Posterior vena cava (tissue), 2 donors: ENCODE results near the gene FCER2. TPM values are rescaled to one million over a fixed set of nuclear protein-coding genes. Genes with fewer than 3 reads are reported as not detected.

Experiments used
- DNase-seq: peaks from one replicate; pipeline ENCODE4 v3.0.0-alpha.2; 2020; ENCODE audit warnings: low spot score
- intact Hi-C, 2 donors: fragments of 100-400 bp; cut with DNase I; formaldehyde crosslinking; loops; one replicate each; pipeline versions ENCODE4 v1.14.1 to v1.14.2; 2022 to 2023
- total RNA-seq, 2 donors: library from RNA; stranded (reverse); fragmentation: NEBNext Ultra II Directional; extraction: Animal tissue kit (Norgen Biotek cat#: 25700); gene quantifications; one replicate each; pipeline ENCODE4 v1.2.1, GENCODE V29; 2021
- donor health status: DM: yes; HTN: yes; CAD: no.
- donor health status: DM: yes; HTN: yes; CAD: no.

The FCER2 gene
- total RNA-seq, 2 donors from 2014 or later = 0.23 to 0.71 TPM

DNA sequence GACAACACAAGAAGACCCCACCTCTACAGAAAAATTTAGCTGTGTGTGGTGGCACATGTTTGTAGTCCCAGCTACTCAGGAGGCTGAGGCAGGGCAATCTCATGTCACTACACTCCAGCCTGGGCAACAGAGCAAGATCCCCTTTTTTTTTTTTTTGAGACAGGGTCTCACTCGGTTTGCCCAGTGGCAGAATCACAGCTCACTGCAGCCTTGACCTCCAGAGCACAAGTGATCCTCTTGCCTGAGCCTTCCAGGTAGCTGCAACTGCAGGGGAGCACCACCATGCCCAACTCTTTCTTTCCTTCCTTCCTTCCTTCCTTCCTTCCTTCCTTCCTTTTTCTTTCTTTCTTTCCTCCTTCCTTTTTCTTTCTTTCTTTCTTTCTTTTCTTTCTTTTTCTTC is 34.2 kb upstream of the FCER2 start:
- intact Hi-C loops = no loop called here
- DNase-seq = peak; percentile 12

DNA sequence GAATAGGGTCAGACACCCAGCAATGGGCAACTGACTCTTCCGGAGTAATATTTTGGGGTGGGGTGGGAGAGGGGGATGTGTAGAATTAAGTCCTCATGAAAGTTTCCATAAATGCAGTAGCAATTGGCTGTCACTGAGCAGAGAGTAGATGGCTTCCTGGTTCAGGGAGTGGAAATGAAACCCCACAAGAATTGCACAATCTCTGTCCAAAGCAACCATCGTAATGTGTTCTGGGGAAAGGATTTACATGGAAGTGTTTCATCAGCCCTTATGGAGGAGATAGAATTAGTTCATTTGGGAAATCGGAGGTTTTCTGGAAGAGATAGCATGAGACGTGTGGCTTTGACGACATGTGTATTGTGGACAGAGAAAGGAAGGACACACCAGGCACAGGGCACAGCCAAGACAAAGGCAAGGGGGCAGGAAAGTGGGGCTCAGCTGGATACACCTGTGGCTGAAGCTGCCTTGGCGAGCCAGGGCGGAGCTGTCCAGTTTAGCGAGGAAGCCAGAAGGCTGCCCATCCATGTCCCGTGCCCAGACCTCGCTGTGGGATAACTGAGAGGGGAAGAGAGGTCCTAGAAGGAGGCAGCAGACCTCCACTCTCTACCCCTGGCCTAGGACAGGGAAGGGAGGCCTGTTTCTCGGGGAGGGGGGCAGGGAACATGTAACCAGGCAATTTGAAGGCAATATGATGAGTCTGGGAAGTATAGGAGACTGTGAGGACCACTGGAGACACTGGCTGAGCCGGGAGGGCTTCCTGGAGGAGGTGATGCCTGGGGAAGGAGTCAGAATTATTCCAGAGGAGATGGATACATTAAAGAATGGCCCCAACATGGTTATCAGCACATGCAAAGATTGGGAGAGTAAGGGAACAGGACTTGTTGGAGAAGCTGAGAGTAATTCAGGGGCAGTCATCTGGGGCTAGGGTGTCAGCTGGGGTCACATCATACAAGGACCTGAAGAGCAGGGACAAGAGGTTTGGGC is 32.6 kb upstream of the FCER2 start:
- peak; percentile 31 for DNase-seq
- intact Hi-C loops = no loop called here

DNA sequence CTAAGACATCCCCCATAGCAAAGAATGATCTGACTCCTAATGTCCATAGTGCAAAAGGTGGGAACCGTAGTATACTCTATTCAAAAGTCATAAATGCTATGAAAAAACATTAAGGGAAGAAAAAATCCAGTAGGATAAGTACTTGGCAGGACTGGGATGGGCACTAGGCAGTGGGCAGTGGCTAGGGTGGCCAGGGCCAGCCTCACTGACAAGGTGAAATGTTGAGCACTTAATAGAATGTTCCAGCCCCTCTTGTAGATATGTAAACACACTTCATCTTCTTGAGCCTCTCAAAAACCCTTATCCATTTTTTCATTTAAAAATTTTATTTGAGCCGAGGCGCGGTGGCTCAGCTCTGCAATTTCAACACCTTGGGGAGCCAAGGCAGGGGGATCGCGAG is 31.4 kb upstream of the FCER2 start:
- intact Hi-C loops = no loop called here
- no peak for DNase-seq

DNA sequence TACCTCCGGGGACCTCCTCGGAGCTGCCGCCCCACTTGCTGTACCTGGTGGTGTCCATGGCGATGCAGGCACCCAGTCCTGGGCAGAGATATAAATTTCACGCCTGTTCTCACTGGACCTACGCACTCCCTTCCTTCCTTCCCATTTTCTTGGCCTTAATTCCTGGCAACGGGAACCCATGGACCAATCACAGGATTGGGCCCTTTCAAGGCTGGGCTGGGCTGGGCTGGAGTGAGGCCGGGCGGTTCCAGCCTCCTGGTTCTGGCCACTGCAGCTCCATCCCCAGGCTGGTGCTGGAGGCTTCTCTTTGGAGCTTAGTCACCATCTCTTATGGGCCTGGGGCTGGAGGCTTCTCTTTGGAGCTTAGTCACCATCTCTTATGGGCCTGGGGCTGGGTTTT is 30.1 kb upstream of the FCER2 start, which contains the start of gene CLEC4G:
CLEC4G (minus strand) TSS at position 66 of the 400 bp plus-strand sequence; CDS start at position 58, 8 bp downstream.
- DNase-seq = no peak
- intact Hi-C loops = no loop called here

DNA sequence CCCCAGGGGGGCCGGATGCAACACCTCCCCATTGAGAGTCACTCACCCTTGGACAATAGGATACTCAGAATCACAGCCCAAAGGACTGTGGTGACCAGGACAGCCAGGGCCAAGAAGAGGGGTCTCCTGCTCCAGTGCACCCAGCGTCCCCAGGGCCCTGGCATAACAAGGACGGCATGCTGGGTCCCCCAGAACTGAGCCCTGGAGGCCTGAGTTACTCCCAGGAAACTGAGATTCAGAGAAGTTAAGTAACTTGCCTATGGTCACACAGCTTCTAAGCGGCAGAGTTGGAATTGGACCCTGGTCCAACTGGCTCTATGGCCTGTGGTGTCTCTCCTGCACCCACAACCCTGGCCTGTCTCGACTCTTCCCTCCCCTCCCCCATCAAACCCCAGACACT is 29.7 kb upstream of the FCER2 start:
- intact Hi-C loops = no loop called here

DNA sequence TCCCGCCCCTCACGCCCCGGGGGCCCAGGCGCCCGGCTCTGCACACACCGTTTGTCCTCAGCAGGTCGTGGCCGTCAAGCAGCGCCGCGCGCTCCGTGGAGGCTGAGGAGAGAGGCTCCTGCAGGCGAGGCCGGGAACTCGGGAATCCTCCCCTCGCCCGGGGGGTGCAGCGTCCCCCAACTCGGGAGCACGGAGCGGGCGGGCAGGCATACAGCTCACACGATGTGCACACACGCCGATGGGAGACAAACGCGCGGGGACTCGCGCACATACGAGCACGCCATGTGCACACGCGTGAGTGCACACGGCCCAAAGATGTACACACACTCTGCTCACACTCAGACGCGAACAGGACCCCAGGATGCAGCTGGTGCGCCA is 29.3 kb upstream of the FCER2 start:
- intact Hi-C loops = no loop called here

More for the DNA sequence above, 29.7 kb upstream of the FCER2 start:
- no peak for DNase-seq

DNA sequence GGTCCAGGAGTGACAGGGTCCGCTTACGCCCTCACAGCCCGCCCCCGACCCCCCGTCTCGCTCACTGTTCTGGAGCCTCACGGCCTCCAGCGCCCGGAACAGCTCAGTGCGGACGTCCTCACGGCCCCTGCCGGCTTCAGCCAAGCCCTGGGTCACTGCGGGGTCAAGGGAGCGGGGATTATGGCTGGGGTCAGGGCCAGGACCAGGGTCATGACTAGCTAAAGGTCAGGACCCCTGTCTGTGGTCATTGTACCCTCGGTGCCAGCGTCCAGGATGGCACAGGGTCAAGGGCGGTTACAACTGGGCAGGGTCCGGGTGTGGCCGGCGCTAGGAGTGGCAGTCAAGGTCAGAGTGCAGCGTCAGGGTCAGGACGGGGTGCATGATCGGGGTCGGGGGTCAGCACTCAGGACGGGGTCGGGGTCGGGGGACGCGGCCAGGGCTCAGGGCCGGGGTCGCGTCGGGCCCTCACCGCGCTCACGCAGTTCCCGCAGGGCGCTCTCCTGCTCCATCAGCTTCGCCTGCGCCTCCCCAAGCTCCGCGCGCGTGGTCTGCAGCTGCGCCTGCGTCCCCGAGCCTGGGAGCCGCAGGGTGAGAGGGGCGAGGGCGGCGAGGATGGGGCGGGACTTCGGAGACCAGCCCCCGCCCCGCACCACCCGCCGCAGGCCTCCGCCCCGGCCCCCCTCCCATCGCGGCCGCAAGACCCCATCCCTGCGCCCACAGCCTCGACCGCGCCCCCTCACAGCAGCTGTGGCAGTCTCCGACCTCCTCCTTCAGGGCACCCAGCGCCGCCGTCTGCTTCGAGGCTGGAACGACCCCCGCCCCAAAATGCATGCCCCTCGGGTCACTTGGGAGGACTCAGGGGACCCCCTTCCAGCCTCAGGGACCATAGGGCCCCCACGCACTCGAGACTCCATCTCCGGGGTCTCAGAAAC is 28.6 kb upstream of the FCER2 start:
- intact Hi-C loops = no loop called here
- no peak for DNase-seq

More for the DNA sequence above, 29.3 kb upstream of the FCER2 start:
- DNase-seq = no peak

DNA sequence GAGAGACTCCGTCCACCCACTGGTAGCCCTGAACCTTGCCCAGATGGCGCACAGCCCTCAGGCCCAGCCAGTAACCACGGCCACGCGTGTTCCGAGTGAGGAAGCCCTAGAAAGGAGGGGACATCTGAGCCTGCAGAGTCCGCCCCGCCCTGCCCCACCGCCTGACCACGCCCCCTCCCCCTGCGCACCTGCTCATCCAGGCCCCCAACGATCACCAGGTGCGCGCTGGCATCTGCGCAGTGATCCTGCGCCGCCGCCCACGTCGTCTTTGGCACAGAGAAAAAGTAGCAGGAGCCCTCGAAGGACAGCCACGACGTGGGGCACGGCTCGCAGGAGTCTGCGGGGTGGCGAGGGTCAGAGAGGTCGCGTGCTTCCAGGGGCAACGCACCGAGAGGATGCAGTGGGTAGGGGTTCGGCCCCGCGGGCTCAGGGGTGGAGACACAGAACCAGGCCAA is 27.9 kb upstream of the FCER2 start:
- intact Hi-C loops = no loop called here
- DNase-seq = no peak

DNA sequence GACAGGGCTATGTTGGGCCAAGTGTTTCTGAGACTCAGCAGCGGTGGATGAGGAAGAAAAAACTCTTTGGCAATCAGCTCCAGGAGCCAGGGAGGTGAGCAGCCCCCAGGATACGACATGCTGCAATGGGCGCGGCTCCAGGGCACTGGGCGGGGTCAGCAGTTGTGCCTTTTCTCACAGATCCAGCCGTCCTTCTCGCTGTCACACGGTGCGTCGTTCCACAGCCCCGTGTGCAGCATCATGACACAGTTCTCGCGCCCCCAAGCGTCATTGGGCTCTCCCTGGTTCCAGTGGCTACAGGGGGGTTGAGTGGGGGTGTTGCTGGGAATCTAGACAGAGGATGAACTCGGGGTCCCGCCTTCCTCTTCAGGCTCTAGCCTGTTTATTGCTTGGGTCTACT is 27.3 kb upstream of the FCER2 start:
- no peak for DNase-seq

DNA sequence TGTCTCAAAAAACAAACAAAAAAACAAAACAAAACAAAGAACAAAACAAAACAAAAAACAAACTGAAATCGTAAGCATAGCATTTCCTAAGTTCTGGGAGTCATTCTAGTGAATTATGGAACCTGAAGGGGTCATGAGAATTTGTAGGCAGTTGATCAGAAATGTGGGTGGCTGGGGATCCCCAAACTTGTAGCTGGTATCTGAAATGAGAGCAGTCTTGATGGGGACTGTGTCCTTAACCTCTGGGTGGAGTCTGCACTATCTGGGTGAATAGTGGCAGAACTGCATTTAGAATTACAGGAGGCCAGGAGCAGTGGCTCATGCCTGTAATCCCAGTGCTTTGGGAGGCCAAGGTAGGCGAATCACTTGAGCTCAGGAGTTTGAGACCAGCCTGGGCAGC is 23.9 kb upstream of the FCER2 start:
- intact Hi-C loops = no loop called here
- DNase-seq = no peak

More for the DNA sequence above, 27.3 kb upstream of the FCER2 start:
- intact Hi-C loops = no loop called here

DNA sequence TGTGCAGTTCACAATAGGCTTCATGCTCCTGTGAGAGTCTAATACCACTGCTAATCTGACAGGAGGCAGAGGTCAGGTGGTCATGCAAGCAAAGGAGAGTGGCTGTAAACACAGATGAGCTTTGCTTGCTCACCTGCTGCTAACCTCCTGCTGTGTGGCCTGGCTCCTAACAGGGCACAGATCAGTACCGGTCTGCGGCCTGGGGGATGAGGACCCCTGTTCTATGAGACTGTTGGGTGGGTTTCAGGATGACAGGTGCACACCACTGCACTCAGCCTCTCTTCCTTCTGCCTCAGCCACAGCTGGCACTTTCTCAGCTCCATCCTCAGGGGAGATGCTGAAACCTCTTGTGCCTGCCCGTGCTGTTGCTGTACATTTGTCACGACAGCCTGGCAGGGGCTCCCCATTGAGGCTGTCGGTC is 20.3 kb upstream of the FCER2 start:
- intact Hi-C loops = no loop called here
- no peak for DNase-seq

DNA sequence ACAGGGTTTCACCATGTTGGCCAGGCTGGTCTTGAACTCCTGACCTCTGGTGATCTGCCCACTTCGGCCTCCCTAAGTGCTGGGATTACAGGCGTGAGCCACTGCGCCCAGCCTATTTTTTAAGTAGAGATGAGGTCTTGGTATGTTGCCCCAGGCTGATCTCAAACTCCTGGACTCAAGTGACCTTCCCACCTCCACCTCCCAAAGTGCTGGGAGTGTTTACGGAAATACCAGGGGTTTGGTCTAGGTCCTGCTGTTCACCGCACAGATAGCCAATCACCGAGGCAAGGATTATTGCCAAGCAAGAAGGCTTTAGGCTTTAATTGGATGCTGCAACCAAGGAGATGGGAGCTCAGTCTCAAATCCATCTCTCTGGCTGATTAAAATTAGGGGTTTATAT is 18.4 kb upstream of the FCER2 start:
- DNase-seq = no peak

DNA sequence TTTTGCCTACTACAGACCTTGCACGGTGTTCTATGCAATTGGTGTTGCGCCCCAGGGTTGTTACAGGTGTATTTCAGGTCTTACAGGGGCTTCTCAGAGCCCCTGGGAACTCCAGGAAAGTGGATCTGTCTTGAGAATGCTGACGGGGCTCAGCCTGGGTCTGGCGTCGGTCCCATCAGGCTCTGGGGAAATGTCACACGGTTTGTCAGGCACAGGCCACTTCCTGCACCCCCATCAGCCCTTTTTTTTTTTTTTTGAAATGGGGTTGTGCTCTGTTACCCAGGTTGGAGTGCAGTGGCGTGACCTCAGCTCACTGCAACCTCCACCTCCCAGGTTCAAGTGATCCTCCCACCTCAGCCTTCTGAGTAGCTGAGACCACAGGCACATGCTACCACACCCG is 16.7 kb upstream of the FCER2 start:
- DNase-seq = no peak
- intact Hi-C loops = no loop called here

More for the DNA sequence above, 18.4 kb upstream of the FCER2 start:
- intact Hi-C loops = no loop called here

DNA sequence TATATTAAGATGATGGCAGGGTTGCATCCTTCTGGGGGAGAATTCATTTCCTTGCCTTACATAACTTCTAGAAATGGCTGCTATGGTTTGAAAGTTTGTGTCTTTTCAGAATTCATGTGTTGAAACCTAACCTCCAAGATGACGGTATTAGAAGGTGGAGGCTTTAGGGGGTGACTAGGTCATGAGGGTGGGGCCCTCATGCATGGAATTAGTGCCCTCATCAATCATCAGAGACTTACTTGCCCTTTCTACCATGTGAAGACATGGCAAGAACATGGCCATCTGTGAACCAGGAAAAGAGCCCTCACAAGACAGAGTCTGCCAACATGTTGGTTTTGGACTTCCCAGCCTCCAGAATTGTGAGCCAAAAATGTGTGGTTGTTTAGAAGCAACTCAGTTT is 14.8 kb upstream of the FCER2 start:
- DNase-seq = no peak
- intact Hi-C loops = no loop called here

DNA sequence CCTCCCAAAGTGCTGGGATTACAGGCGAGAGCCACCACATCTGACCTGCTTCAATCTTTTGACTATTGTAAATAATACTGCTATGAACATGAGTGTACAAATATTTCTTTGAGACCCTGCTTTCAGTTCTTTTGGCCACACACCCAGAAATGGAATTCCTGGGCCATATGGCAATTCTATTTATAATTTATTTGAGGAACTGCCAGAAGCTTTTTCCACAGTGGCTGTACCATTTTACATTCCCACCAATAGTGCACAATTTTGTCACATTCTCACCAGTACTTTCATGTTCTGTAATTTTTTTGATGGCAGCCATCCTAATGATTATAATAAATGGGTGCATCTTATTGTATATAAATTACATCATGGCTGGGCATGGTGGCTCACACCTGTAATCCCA is 13.7 kb upstream of the FCER2 start:
- intact Hi-C loops = no loop called here
- no peak for DNase-seq

DNA sequence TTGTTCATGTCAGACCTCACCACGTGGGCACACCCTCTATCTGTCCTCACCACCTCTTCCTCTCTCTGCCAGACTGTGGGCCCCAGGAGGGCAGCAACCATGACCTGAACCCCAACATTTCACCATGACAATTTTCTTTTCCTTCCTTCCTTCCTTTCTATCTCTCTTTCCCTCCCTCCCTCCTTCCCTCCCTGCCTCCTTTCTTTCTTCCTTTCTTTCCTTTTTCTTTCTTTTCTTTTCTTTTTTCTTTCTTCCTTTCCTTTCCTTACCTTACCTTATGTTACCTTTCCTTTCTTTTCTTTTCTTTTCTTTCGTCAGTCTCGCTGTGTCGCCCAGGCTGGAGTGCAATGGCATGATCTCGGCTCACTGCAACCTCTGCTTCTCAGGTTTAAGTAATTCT is 8.7 kb upstream of the FCER2 start:
- DNase-seq = no peak
- intact Hi-C loops = no loop called here

DNA sequence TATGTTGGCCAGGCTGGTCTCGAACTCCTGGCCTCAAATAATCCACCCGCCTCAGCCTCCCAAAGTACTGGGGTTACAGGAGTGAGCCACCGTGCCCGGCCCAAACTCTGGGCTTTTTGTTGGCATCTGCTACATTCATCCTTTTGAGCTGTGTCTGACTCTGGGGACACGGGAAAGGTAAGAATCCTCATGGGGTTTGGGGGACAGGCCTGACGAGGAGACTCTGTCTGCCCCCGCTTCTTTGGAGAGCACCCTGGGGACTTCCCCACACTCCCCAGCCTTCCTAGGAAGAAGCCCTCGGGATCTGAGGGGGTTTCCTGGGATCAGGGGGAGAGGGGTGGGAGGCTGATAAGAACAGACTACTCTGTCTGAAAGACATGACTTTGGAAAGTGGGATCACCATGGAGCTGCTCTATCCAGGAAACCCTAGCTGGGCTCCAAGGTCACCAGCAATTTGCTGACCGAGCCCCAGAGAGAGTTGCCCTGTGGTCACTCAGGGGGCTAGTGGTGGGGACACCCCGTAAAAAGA is 8.1 kb upstream of the FCER2 start:
- intact Hi-C loops = no loop called here
- no peak for DNase-seq

DNA sequence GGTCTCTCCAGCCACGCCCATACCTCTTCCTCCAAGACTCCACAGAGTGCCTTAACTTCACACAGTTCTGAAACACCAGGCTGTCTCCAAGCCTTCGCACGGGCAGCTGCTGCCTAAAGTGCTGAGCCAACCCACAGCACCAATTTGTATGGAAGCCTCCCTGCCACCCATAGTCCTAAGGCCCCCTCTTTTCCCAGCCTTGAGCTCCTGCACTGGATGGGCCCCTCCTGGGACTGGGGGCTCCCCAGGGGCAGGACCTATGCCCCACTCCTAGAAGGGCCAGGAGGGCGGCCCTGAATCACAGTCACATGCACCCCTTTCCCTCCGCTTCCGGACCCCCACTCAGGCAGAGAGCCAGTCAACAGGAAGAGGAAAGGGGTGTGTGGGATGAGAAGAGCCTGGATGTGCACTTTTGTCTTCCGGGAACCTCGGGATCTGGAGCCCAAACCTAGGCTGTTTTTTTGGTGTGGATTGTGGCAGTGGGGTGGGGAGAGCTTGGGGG is 5.1 kb upstream of the FCER2 start:
- no peak for DNase-seq
- intact Hi-C loops = no loop called here

DNA sequence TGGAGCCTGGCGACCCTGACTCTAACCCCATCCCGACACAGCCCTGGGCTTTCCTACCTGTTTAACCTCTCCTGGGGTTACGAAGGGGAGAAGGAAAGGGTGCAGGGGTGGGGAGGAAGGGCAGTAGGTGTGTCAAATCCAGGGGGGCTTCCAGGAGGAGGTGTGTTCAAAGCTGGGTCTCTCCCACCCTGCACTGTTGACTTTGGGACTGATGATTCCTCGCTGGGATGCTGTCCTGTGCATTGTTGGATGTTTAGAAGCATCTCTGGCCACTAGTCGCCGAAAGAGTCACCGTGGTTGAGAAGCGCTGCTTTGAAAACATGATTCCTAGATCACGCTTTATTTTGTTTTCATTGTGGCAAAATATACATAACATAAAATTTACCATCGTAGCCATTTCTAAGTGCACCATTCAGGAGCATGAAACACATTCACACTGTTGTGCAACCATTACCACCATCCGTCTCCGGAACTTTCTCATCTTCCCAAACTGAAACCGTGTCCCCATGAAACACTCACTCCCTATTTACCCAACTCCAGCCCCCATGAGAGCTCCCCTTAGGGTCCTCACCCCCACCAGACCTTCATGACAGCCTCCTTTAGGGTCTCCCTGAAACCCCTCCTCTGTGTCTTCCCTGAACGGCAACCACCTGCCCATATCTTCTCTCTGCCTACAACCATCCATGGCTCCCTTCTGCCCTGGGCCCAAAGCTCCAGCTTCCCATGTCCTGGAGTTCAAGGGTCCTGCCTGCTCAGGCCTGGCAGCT is 4.4 kb upstream of the FCER2 start:
- DNase-seq = no peak
- intact Hi-C loops = no loop called here
